Measurements from ENCODE around the gene SHH. TPM values are rescaled to one million over a fixed set of nuclear protein-coding genes. Genes with fewer than 3 reads are reported as not detected.

SHH gene
- total RNA-seq, 4 donors from 2014 or later, result 0.21 to 0.68 TPM; not detected in 2

- H3K36me3 ChIP-seq, result peaks cover 42% of the 10 kb centered on the region
- no peak for DNase-seq (ENCODE audit: low spot score in 2 of 2)
- H3K9me3 ChIP-seq, result no peaks in the 10 kb centered on the region
- 49% methylated on average over 19 of the region's 27 CpGs for WGBS
- TF ChIP-seq CTCF (IDR thresholded peaks at IDR 0.05) (no peak), EP300 (IDR thresholded peaks at IDR 0.05) (no peak), POLR2AphosphoS5 (IDR thresholded peaks at IDR 0.05) (no peak), POLR2A (IDR thresholded peaks at IDR 0.05) (no peak)
- H3K27ac ChIP-seq, result no peak overlapping the region
- H3K27me3 ChIP-seq, result no peaks in the 10 kb centered on the region
- peaks cover 6% of the 10 kb centered on the region for H3K4me1 ChIP-seq
- H3K4me3 ChIP-seq, result no peak overlapping the region
Measured at GRCh38 chr7:155763691-155764437, 48.4 kb downstream of the SHH start.

- H3K4me1 ChIP-seq, result peaks cover 6% of the 10 kb centered on the region
- no peak for DNase-seq (ENCODE audit: low spot score in 2 of 2)
- H3K27ac ChIP-seq, result no peak overlapping the region
- H3K4me3 ChIP-seq, result no peak overlapping the region
- no peaks in the 10 kb centered on the region for H3K27me3 ChIP-seq
- no peak for TF ChIP-seq CTCF (IDR thresholded peaks at IDR 0.05)
- H3K9me3 ChIP-seq, result no peaks in the 10 kb centered on the region
- WGBS, result 90% methylated on average over 10 of the region's 10 CpGs
- peaks cover 42% of the 10 kb centered on the region for H3K36me3 ChIP-seq
Measured at GRCh38 chr7:155763122-155763521, 49.1 kb downstream of the SHH start.

- Histone ChIP-seq H3K4me1 (peaks cover 6% of the 10 kb centered on the region), H3K27ac (peak overlapping the region; percentile 28), H3K27me3 (no peaks in the 10 kb centered on the region), H3K9me3 (no peaks in the 10 kb centered on the region), H3K36me3 (peaks cover 39% of the 10 kb centered on the region), H3K4me3 (no peak overlapping the region)
- TF ChIP-seq CTCF (IDR thresholded peaks at IDR 0.05) (no peak), POLR2AphosphoS5 (IDR thresholded peaks at IDR 0.05) (no peak), POLR2A (IDR thresholded peaks at IDR 0.05) (no peak), EP300 (IDR thresholded peaks at IDR 0.05) (no peak)
- WGBS, result 61% methylated on average over 10 of the region's 10 CpGs
- no peak for DNase-seq (ENCODE audit: low spot score in 2 of 2)
Measured at GRCh38 chr7:155762655-155763054, 49.6 kb downstream of the SHH start.

GRCh38 chr7:155762036-155762435 is 50.2 kb downstream of the SHH start:
- Histone ChIP-seq H3K27me3 (no peaks in the 10 kb centered on the region), H3K27ac (peak overlapping the region; percentile 28), H3K36me3 (peaks cover 33% of the 10 kb centered on the region), H3K9me3 (no peaks in the 10 kb centered on the region), H3K4me1 (peaks cover 6% of the 10 kb centered on the region), H3K4me3 (no peak overlapping the region)
- WGBS, result 96% methylated on average over 4 of the region's 4 CpGs
- no peak for DNase-seq (ENCODE audit: low spot score in 2 of 2)
- TF ChIP-seq CTCF (IDR thresholded peaks at IDR 0.05) (no peak), POLR2AphosphoS5 (IDR thresholded peaks at IDR 0.05) (no peak), POLR2A (IDR thresholded peaks at IDR 0.05) (no peak), EP300 (IDR thresholded peaks at IDR 0.05) (no peak)

- Histone ChIP-seq H3K4me1 (peaks cover 6% of the 10 kb centered on the region), H3K36me3 (peaks cover 24% of the 10 kb centered on the region), H3K27ac (no peak overlapping the region), H3K4me3 (no peak overlapping the region), H3K27me3 (no peaks in the 10 kb centered on the region), H3K9me3 (no peaks in the 10 kb centered on the region)
- TF ChIP-seq POLR2A (IDR thresholded peaks at IDR 0.05), result no peak
- TF ChIP-seq CTCF (IDR thresholded peaks at IDR 0.05), result no peak
- TF ChIP-seq POLR2AphosphoS5 (IDR thresholded peaks at IDR 0.05), result no peak
- no peak for TF ChIP-seq EP300 (IDR thresholded peaks at IDR 0.05)
- 91% methylated on average over 5 of the region's 5 CpGs for WGBS
- DNase-seq (ENCODE audit: low spot score in 2 of 2), result no peak
Measured at GRCh38 chr7:155761162-155761561, 51.1 kb downstream of the SHH start.
